ENCODE measurements around the gene KLHL11.

- TF ChIP-seq HDGF (IDR thresholded peaks at IDR 0.05; ENCODE audit: borderline replicate concordance) (no peak), FOXA1 (IDR thresholded peaks at IDR 0.05) (no peak), ARNT (IDR thresholded peaks at IDR 0.05) (no peak), BHLHE40 (IDR thresholded peaks at IDR 0.05; ENCODE audit: borderline replicate concordance) (no peak), SP1 (IDR thresholded peaks at IDR 0.05) (no peak), L3MBTL2 (conservative IDR thresholded peaks at IDR 0.05) (no peak), ELF4 (IDR thresholded peaks at IDR 0.05) (no peak), TARDBP (IDR thresholded peaks at IDR 0.05) (no peak), SUZ12 (IDR thresholded peaks at IDR 0.05) (no peak), FOXM1 (IDR thresholded peaks at IDR 0.05; ENCODE audit: borderline replicate concordance) (no peak), NFRKB (IDR thresholded peaks at IDR 0.05) (no peak), FOXK2 (IDR thresholded peaks at IDR 0.05) (no peak), ZNF384 (IDR thresholded peaks at IDR 0.05) (no peak)
Observed at GRCh38 chr17:41823141-41823524, 42.1 kb downstream of the KLHL11 start.

Measured in HEK293T (cell line).